ENCODE results near the gene CHAF1B. TPM values are rescaled to one million over a fixed set of nuclear protein-coding genes. Genes with fewer than 3 reads are reported as not detected.

Gene CHAF1B
- total RNA-seq, 2 experiments from 2014 or later, result 30.9 to 34.7 TPM

DNA sequence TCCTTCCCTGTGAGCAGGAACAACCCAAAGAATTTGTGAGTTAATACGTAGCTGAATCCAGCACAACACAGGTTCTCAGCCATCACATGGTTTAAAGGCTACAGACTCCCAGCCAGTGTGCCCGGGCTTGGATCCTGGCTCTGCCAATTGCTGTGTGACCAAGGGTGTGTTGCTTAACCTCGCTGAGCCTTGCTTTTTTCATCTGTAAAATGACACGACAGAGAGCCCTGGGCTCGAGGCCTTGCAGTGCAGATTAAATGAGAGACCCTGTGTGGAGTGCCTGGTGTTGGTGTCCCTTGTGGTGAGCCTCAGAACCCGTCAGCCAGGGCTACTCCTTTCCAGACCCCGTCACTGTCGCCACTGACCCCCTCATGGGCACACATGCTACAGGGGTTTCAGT, 39.4 kb downstream of the CHAF1B start:
- Mint-ChIP-seq H3K4me1 (ENCODE audit: low read depth) (peaks cover 5% of the 10 kb centered on the region), H3K36me3 (ENCODE audit: low read depth) (no peaks in the 10 kb centered on the region), H3K27ac (no peak overlapping the region), H3K27me3 (no peaks in the 10 kb centered on the region), H3K9me3 (no peaks in the 10 kb centered on the region), H3K4me3 (no peak overlapping the region)
- intact Hi-C loops (cut with micrococcal nuclease), result no loop called here
- ChIA-PET POLR2A (interaction anchor here (1.0 kb wide), 1 partner anchor 11 kb away, joined by 3 read pairs; no protein-coding TSS in a partner anchor), CTCF (no interaction called here)
- DNase-seq, result no peak
- ATAC-seq, result no peak
- TF ChIP-seq, protein P1, sequence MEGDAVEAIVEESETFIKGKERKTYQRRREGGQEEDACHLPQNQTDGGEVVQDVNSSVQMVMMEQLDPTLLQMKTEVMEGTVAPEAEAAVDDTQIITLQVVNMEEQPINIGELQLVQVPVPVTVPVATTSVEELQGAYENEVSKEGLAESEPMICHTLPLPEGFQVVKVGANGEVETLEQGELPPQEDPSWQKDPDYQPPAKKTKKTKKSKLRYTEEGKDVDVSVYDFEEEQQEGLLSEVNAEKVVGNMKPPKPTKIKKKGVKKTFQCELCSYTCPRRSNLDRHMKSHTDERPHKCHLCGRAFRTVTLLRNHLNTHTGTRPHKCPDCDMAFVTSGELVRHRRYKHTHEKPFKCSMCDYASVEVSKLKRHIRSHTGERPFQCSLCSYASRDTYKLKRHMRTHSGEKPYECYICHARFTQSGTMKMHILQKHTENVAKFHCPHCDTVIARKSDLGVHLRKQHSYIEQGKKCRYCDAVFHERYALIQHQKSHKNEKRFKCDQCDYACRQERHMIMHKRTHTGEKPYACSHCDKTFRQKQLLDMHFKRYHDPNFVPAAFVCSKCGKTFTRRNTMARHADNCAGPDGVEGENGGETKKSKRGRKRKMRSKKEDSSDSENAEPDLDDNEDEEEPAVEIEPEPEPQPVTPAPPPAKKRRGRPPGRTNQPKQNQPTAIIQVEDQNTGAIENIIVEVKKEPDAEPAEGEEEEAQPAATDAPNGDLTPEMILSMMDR (IDR thresholded peaks at IDR 0.05), result no peak

GRCh38 chr21:36425286-36425685, 40.1 kb downstream of the CHAF1B start:
- intact Hi-C loops (cut with micrococcal nuclease), result no loop called here
- POLR2A ChIA-PET, result interaction anchor here (1.0 kb wide), 1 partner anchor 10 kb away, joined by 3 read pairs; no protein-coding TSS in a partner anchor
- H3K27ac Mint-ChIP-seq, result no peak overlapping the region

GRCh38 chr21:36427502-36427901, 42.3 kb downstream of the CHAF1B start:
- no peak for DNase-seq
- Mint-ChIP-seq H3K27ac (no peak overlapping the region), H3K36me3 (ENCODE audit: low read depth) (no peaks in the 10 kb centered on the region), H3K4me3 (no peak overlapping the region), H3K27me3 (peaks cover 11% of the 10 kb centered on the region), H3K9me3 (no peaks in the 10 kb centered on the region), H3K4me1 (ENCODE audit: low read depth) (peaks cover 15% of the 10 kb centered on the region)
- ChIA-PET CTCF (interaction anchor here (1.0 kb wide), 1 partner anchor 12 kb away, joined by 4 read pairs; no protein-coding TSS in a partner anchor), POLR2A (no interaction called here)
- no peak for ATAC-seq
- intact Hi-C loops (cut with micrococcal nuclease), result no loop called here
- TF ChIP-seq, protein P1 (IDR thresholded peaks at IDR 0.05), result no peak

More at GRCh38 chr21:36425286-36425685, 40.1 kb downstream of the CHAF1B start:
- ATAC-seq (no peak), DNase-seq (no peak)
- peaks cover 10% of the 10 kb centered on the region for H3K4me1 Mint-ChIP-seq (ENCODE audit: low read depth)
- CTCF ChIA-PET, result no interaction called here
- TF ChIP-seq, protein P1 (IDR thresholded peaks at IDR 0.05), result no peak
- no peak overlapping the region for H3K4me3 Mint-ChIP-seq
- no peaks in the 10 kb centered on the region for H3K9me3 Mint-ChIP-seq
- peaks cover 2% of the 10 kb centered on the region for H3K27me3 Mint-ChIP-seq
- no peaks in the 10 kb centered on the region for H3K36me3 Mint-ChIP-seq (ENCODE audit: low read depth)

- peak overlapping the region; percentile 17 for H3K27ac Mint-ChIP-seq
- H3K27me3 Mint-ChIP-seq, result peaks cover 15% of the 10 kb centered on the region
- H3K36me3 Mint-ChIP-seq (ENCODE audit: low read depth), result no peaks in the 10 kb centered on the region
- peaks cover 15% of the 10 kb centered on the region for H3K4me1 Mint-ChIP-seq (ENCODE audit: low read depth)
- ChIA-PET POLR2A (interaction anchor here (0.6 kb wide), 1 partner anchor 350 kb away, joined by 3 read pairs; no protein-coding TSS in a partner anchor), CTCF (interaction anchor here (1.1 to 1.6 kb wide), 4 partner anchors 9 to 202 kb away, joined by 3 to 4 read pairs (median 3); no protein-coding TSS in a partner anchor)
- no peak for ATAC-seq
- H3K4me3 Mint-ChIP-seq, result peak overlapping the region; percentile 69
- intact Hi-C loops (cut with micrococcal nuclease), result no loop called here
- no peak for DNase-seq
- TF ChIP-seq, protein P1 (IDR thresholded peaks at IDR 0.05), result no peak
- H3K9me3 Mint-ChIP-seq, result no peaks in the 10 kb centered on the region
Measured at GRCh38 chr21:36428761-36429432, 43.7 kb downstream of the CHAF1B start.

GRCh38 chr21:36429947-36430546, 44.9 kb downstream of the CHAF1B start:
- DNase-seq (peak; percentile 93), ATAC-seq (peak; percentile 98)
- intact Hi-C loops (cut with micrococcal nuclease), result no loop called here
- POLR2A ChIA-PET, result interaction anchor here (0.9 kb wide), 1 partner anchor 16 kb away, joined by 3 read pairs; no protein-coding TSS in a partner anchor
- Mint-ChIP-seq H3K4me3 (peak overlapping the region; percentile 69), H3K9me3 (no peaks in the 10 kb centered on the region), H3K4me1 (ENCODE audit: low read depth) (peaks cover 15% of the 10 kb centered on the region), H3K27ac (peak overlapping the region; percentile 87), H3K36me3 (ENCODE audit: low read depth) (no peaks in the 10 kb centered on the region), H3K27me3 (peaks cover 19% of the 10 kb centered on the region)
- TF ChIP-seq, protein P1 (IDR thresholded peaks at IDR 0.05), result no peak
- CTCF ChIA-PET, result interaction anchor here (1.1 to 1.6 kb wide), 4 partner anchors 9 to 318 kb away, joined by 3 to 4 read pairs (median 3); no protein-coding TSS in a partner anchor

All from activated CD8-positive, alpha-beta T cell treated with anti-CD3 and anti-CD28 coated beads for 36 hours (primary cell).